Astrocyte (in vitro differentiated cells and primary cell): ENCODE measurements around the gene FCHO2. TPM values are rescaled to one million over a fixed set of nuclear protein-coding genes. Genes with fewer than 3 reads are reported as not detected.

Experiments
- DNase-seq: peaks from one replicate; pipeline ENCODE4 v3.0.0-alpha.2; 2010; ENCODE audit warnings: low read depth
- FAIRE-seq: peaks from 2 replicates; lab custom pipeline; 2011; peaks lifted over from hg19 to GRCh38; lab: Jason Lieb, UNC
- H2AFZ ChIP-seq: 2 replicates; pipeline ENCODE4 v1.6.0; 2012; ENCODE audit warnings: low read depth, low read length, inconsistent platforms
- H3K27ac ChIP-seq: 2 replicates; pipeline ENCODE4 v1.5.1; 2011; ENCODE audit warnings: low read depth, low read length, inconsistent platforms
- H3K27me3 ChIP-seq: 2 replicates; pipeline ENCODE4 v1.6.0; 2011; ENCODE audit warnings: low read length, inconsistent platforms; ENCODE audit not compliant: insufficient read depth
- H3K36me3 ChIP-seq: 2 replicates; pipeline ENCODE4 v1.5.1; 2011; ENCODE audit warnings: low read length, inconsistent platforms; ENCODE audit not compliant: insufficient read depth
- H3K4me1 ChIP-seq: 2 replicates; pipeline ENCODE4 v1.5.1; 2011; ENCODE audit warnings: low read length, inconsistent platforms; ENCODE audit not compliant: insufficient read depth
- H3K4me2 ChIP-seq: 2 replicates; pipeline ENCODE4 v1.6.0; 2012; ENCODE audit warnings: low read length, inconsistent platforms
- H3K4me3 ChIP-seq: 2 replicates; pipeline ENCODE4 v1.5.1; 2011; ENCODE audit warnings: low read depth, mild to moderate bottlenecking, low read length, inconsistent platforms; ENCODE audit not compliant: insufficient read depth
- H3K79me2 ChIP-seq: 2 replicates; pipeline ENCODE4 v1.6.0; 2012; ENCODE audit warnings: mild to moderate bottlenecking, low read length, inconsistent platforms; ENCODE audit not compliant: insufficient read depth
- H3K9ac ChIP-seq: 2 replicates; pipeline ENCODE4 v1.6.0; 2012; ENCODE audit warnings: mild to moderate bottlenecking, low read length, inconsistent platforms
- H3K9me3 ChIP-seq: 2 replicates; pipeline ENCODE4 v1.5.1; 2012; ENCODE audit warnings: low read depth, mild to moderate bottlenecking, low read length, inconsistent platforms; ENCODE audit not compliant: insufficient read depth
- H4K20me1 ChIP-seq: 2 replicates; pipeline ENCODE4 v1.6.0; 2012; ENCODE audit warnings: low read length, inconsistent platforms; ENCODE audit not compliant: insufficient read depth
- H3K27ac Mint-ChIP-seq: one replicate; pipeline ENCODE4 v1.8.0; 2021; ENCODE audit warnings: mild to moderate bottlenecking, mixed read lengths; ENCODE audit not compliant: unreplicated experiment
- H3K27me3 Mint-ChIP-seq: one replicate; pipeline ENCODE4 v1.8.0; 2021; ENCODE audit warnings: low read depth, mixed read lengths; ENCODE audit not compliant: unreplicated experiment
- H3K36me3 Mint-ChIP-seq: one replicate; pipeline ENCODE4 v1.8.0; 2021; ENCODE audit warnings: low read depth, mixed read lengths; ENCODE audit not compliant: unreplicated experiment
- H3K4me1 Mint-ChIP-seq: one replicate; pipeline ENCODE4 v1.8.0; 2021; ENCODE audit warnings: low read depth, mixed read lengths; ENCODE audit not compliant: unreplicated experiment
- H3K4me3 Mint-ChIP-seq: one replicate; pipeline ENCODE4 v1.8.0; 2021; ENCODE audit warnings: mild to moderate bottlenecking, moderate library complexity, mixed read lengths; ENCODE audit not compliant: unreplicated experiment
- H3K9me3 Mint-ChIP-seq: one replicate; pipeline ENCODE4 v1.8.0; 2021; ENCODE audit warnings: mild to moderate bottlenecking, mixed read lengths; ENCODE audit not compliant: unreplicated experiment
- CTCF ChIP-seq: IDR thresholded peaks from 2 replicates; pipeline ENCODE4 v1.5.1; 2011; ENCODE audit warnings: low read depth, mild to moderate bottlenecking, inconsistent platforms, low read length, moderate library complexity; ENCODE audit not compliant: insufficient read depth
- EZH2 ChIP-seq: IDR thresholded peaks from 2 replicates; pipeline ENCODE4 v1.6.1; 2012; ENCODE audit warnings: mild to moderate bottlenecking, low read length, inconsistent platforms; ENCODE audit not compliant: insufficient read depth
- total RNA-seq: library from RNA; stranded (reverse); gene quantifications from 2 replicates; pipeline ENCODE4 v1.2.1, GENCODE V29; 2021

The FCHO2 gene
- total RNA-seq, 1 donor from 2014 or later = 20.7 TPM

GRCh38 chr5:73042993-73043392 lies 87.2 kb downstream of the FCHO2 start:
- peaks cover 6% of the 10 kb centered on the region for H3K36me3 Mint-ChIP-seq
- H3K27ac Mint-ChIP-seq = no peak overlapping the region
- no peak overlapping the region for H3K4me3 Mint-ChIP-seq
- no peaks in the 10 kb centered on the region for H3K36me3 ChIP-seq
- no peaks in the 10 kb centered on the region for H3K27me3 ChIP-seq
- H3K4me1 Mint-ChIP-seq = no peaks in the 10 kb centered on the region
- H3K4me2 ChIP-seq = no peak overlapping the region
- H3K9me3 Mint-ChIP-seq = no peaks in the 10 kb centered on the region
- no peak for TF ChIP-seq CTCF
- TF ChIP-seq EZH2 = no peak
- H3K9me3 ChIP-seq = no peaks in the 10 kb centered on the region
- FAIRE-seq (no peak), DNase-seq (no peak)
- H3K27ac ChIP-seq = no peak overlapping the region
- no peak overlapping the region for H2AFZ ChIP-seq
- no peak overlapping the region for H3K4me3 ChIP-seq
- H3K79me2 ChIP-seq = no peaks in the 10 kb centered on the region
- no peak overlapping the region for H3K9ac ChIP-seq
- H3K27me3 Mint-ChIP-seq = no peaks in the 10 kb centered on the region
- H3K4me1 ChIP-seq = no peaks in the 10 kb centered on the region
- no peaks in the 10 kb centered on the region for H4K20me1 ChIP-seq

GRCh38 chr5:73044546-73044945 lies 88.7 kb downstream of the FCHO2 start:
- no peak overlapping the region for H2AFZ ChIP-seq
- no peaks in the 10 kb centered on the region for H3K4me1 ChIP-seq
- Mint-ChIP-seq H3K9me3 (no peaks in the 10 kb centered on the region), H3K27ac (no peak overlapping the region), H3K27me3 (no peaks in the 10 kb centered on the region), H3K36me3 (peaks cover 1% of the 10 kb centered on the region), H3K4me3 (no peak overlapping the region), H3K4me1 (no peaks in the 10 kb centered on the region)
- no peak overlapping the region for H3K4me2 ChIP-seq
- no peak overlapping the region for H3K4me3 ChIP-seq
- H3K27ac ChIP-seq = no peak overlapping the region
- no peaks in the 10 kb centered on the region for H3K79me2 ChIP-seq
- H3K27me3 ChIP-seq = no peaks in the 10 kb centered on the region
- H3K36me3 ChIP-seq = no peaks in the 10 kb centered on the region
- TF ChIP-seq CTCF (no peak), EZH2 (no peak)
- FAIRE-seq (no peak), DNase-seq (no peak)
- H3K9me3 ChIP-seq = no peaks in the 10 kb centered on the region
- no peaks in the 10 kb centered on the region for H4K20me1 ChIP-seq
- H3K9ac ChIP-seq = no peak overlapping the region

- no peaks in the 10 kb centered on the region for H3K27me3 ChIP-seq
- no peak overlapping the region for H3K4me3 ChIP-seq
- H3K9me3 Mint-ChIP-seq = no peaks in the 10 kb centered on the region
- no peak overlapping the region for H3K4me2 ChIP-seq
- TF ChIP-seq EZH2 (no peak), CTCF (no peak)
- H3K9ac ChIP-seq = no peak overlapping the region
- H3K4me1 ChIP-seq = no peaks in the 10 kb centered on the region
- no peak overlapping the region for H2AFZ ChIP-seq
- no peaks in the 10 kb centered on the region for H3K4me1 Mint-ChIP-seq
- H3K9me3 ChIP-seq = no peaks in the 10 kb centered on the region
- DNase-seq = no peak
- no peak overlapping the region for H3K27ac Mint-ChIP-seq
- FAIRE-seq = peak; percentile 68
- H3K27ac ChIP-seq = no peak overlapping the region
- peaks cover 1% of the 10 kb centered on the region for H3K36me3 Mint-ChIP-seq
- H4K20me1 ChIP-seq = no peaks in the 10 kb centered on the region
- H3K27me3 Mint-ChIP-seq = no peaks in the 10 kb centered on the region
- no peak overlapping the region for H3K4me3 Mint-ChIP-seq
- H3K79me2 ChIP-seq = no peaks in the 10 kb centered on the region
- H3K36me3 ChIP-seq = peaks cover 3% of the 10 kb centered on the region
Measured at GRCh38 chr5:73045623-73046022, 89.8 kb downstream of the FCHO2 start.
